Fibroblast of lung (primary cell): ENCODE measurements around the gene CD82. TPM values are rescaled to one million over a fixed set of nuclear protein-coding genes. Genes with fewer than 3 reads are reported as not detected.

ENCODE experiments used
- DNase-seq, 2 donors: peaks; one replicate each; pipeline versions ENCODE4 v3.0.0 to v3.0.0-alpha.2; 2010; ENCODE audit warnings: low read depth in 2 of 2
- H2AFZ ChIP-seq: 2 replicates; pipeline ENCODE4 v1.5.1; 2012; ENCODE audit warnings: low read length, control low read depth, inconsistent platforms
- H3K27ac ChIP-seq: 2 replicates; pipeline ENCODE4 v1.5.1; 2011; ENCODE audit warnings: low read length, control low read depth; ENCODE audit not compliant: insufficient read depth
- H3K27me3 ChIP-seq: 2 replicates; pipeline ENCODE4 v1.5.1; 2011; ENCODE audit warnings: mild to moderate bottlenecking, low read length; ENCODE audit not compliant: control insufficient read depth, insufficient read depth
- H3K36me3 ChIP-seq: 2 replicates; pipeline ENCODE4 v1.5.1; 2011; ENCODE audit warnings: low read length; ENCODE audit not compliant: control insufficient read depth, insufficient read depth
- H3K4me1 ChIP-seq: 2 replicates; pipeline ENCODE4 v1.5.1; 2011; ENCODE audit warnings: low read length; ENCODE audit not compliant: control insufficient read depth, insufficient read depth; ENCODE audit errors: extremely low read depth
- H3K4me2 ChIP-seq: 2 replicates; pipeline ENCODE4 v1.5.1; 2011; ENCODE audit warnings: low read length, control low read depth; ENCODE audit not compliant: insufficient read depth; ENCODE audit errors: extremely low read depth
- H3K4me3 ChIP-seq, 4 experiments: fragments of 200-600 bp in 1 of 4; sonication (generic) in 1 of 4; replicated peaks in 1 of 4; 2 replicates each; pipeline ENCODE4 v1.5.1; 2011 to 2016; ENCODE audit warnings: low read length in 4 of 4, low read depth in 3 of 4, mild to moderate bottlenecking in 3 of 4, control low read depth in 2 of 4, inconsistent platforms in 1 of 4, mixed read lengths in 1 of 4; ENCODE audit not compliant: insufficient read depth in 1 of 4; ENCODE audit errors: control extremely low read depth in 1 of 4
- H3K79me2 ChIP-seq: 2 replicates; pipeline ENCODE4 v1.5.1; 2012; ENCODE audit warnings: mild to moderate bottlenecking, low read length, inconsistent platforms; ENCODE audit not compliant: control insufficient read depth, insufficient read depth
- H3K9ac ChIP-seq: 2 replicates; pipeline ENCODE4 v1.5.1; 2011; ENCODE audit warnings: mild to moderate bottlenecking, low read length, control low read depth; ENCODE audit not compliant: insufficient read depth
- H3K9me3 ChIP-seq: 2 replicates; pipeline ENCODE4 v1.5.1; 2012; ENCODE audit warnings: low read depth, low read length; ENCODE audit not compliant: control insufficient read depth, insufficient read depth
- H4K20me1 ChIP-seq: 2 replicates; pipeline ENCODE4 v1.5.1; 2011; ENCODE audit warnings: low read length; ENCODE audit not compliant: control insufficient read depth, insufficient read depth; ENCODE audit errors: extremely low read depth
- EZH2 ChIP-seq: IDR thresholded peaks from 2 replicates; pipeline ENCODE4 v1.5.1; 2012; ENCODE audit warnings: low read length, control low read depth, mild to moderate bottlenecking; ENCODE audit errors: missing control alignments
- polyA plus RNA-seq, 2 donors: library from polyadenylated mRNA; depleted of rRNA in 1 of 2; stranded (reverse) in 1 of 2; unstranded in 1 of 2; fragments of >200 nt; gene quantifications; 2 replicates each; pipeline ENCODE4 v1.2.1, GENCODE V29; 2011 to 2012; ENCODE audit warnings: missing spikeins in 1 of 2
- total RNA-seq: library from RNA; depleted of rRNA; stranded (reverse); fragments of >200 nt; gene quantifications from 2 replicates; pipeline ENCODE4 v1.2.1, GENCODE V29; 2014
- TF ChIP-seq, protein P1 (sequence below), 2 donors: IDR thresholded peaks in 1 of 2; conservative IDR thresholded peaks in 1 of 2; 1 replicate in 1 of 2; 2 replicates in 1 of 2; pipeline ENCODE4 v1.5.1; 2011 to 2012; ENCODE audit warnings: low read length in 2 of 2, control low read depth in 1 of 2, inconsistent platforms in 1 of 2, low read depth in 1 of 2, mild to moderate bottlenecking in 1 of 2

The CD82 gene
- total and polyA plus RNA-seq, 2 donors (not counting 1 experiment from before 2014, with no cell fraction given) = 54.2 to 114 TPM

DNA sequence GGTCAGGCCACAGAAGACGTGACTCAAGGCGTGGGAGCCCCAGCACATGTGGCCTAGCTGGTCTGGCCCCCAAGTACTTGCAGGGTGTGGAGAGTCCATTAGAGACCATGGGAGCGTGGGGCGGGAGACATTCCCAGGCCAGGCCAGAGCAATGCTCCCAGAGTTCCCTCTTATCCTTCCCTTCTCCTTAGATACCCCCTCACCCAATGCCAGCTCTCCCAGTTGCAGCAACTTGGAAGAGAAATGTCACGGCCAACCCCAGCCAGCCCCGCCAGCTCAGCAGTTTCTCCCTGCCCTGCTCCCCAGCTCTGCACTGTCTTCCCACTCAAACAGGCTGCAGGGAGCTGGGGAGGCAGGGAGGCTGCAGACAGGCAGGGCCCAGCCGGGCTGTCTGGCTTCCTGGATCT, 95.9 kb downstream of the CD82 start:
- Histone ChIP-seq H3K27ac (no peak overlapping the region), H2AFZ (no peak overlapping the region), H3K4me1 (no peaks in the 10 kb centered on the region), H3K4me2 (no peak overlapping the region), H3K4me3 (no peak overlapping the region), H4K20me1 (no peaks in the 10 kb centered on the region), H3K9ac (no peak overlapping the region), H3K9me3 (no peaks in the 10 kb centered on the region), H3K36me3 (no peaks in the 10 kb centered on the region), H3K79me2 (no peaks in the 10 kb centered on the region), H3K27me3 (peaks cover 7% of the 10 kb centered on the region)
- no peak for TF ChIP-seq EZH2
- TF ChIP-seq, protein P1, sequence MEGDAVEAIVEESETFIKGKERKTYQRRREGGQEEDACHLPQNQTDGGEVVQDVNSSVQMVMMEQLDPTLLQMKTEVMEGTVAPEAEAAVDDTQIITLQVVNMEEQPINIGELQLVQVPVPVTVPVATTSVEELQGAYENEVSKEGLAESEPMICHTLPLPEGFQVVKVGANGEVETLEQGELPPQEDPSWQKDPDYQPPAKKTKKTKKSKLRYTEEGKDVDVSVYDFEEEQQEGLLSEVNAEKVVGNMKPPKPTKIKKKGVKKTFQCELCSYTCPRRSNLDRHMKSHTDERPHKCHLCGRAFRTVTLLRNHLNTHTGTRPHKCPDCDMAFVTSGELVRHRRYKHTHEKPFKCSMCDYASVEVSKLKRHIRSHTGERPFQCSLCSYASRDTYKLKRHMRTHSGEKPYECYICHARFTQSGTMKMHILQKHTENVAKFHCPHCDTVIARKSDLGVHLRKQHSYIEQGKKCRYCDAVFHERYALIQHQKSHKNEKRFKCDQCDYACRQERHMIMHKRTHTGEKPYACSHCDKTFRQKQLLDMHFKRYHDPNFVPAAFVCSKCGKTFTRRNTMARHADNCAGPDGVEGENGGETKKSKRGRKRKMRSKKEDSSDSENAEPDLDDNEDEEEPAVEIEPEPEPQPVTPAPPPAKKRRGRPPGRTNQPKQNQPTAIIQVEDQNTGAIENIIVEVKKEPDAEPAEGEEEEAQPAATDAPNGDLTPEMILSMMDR (conservative IDR thresholded peaks at IDR 0.05 in 1 of 2, IDR thresholded peaks at IDR 0.05 in 1 of 2; ENCODE audit: low read depth in 1 of 2, low read length in 2 of 2) = no peak
- DNase-seq = no peak

Other genes starting within 250 kb of the CD82 start
- 0.26 TPM in 1 of 2 replicates, not detected in the other for gene TSPAN18, start 161.3 kb downstream of the CD82 start, total RNA-seq
- 0.09 and 0.15 TPM in 2 replicates for gene TSPAN18, start 161.3 kb downstream of the CD82 start, polyA plus RNA-seq